Activated effector memory CD4-positive, alpha-beta T cell treated with Interleukin-2 at 50 U/mL for 16 hours (primary cell): Measurements from ENCODE around the gene EBPL.
A peak's percentile ranks its signal among the peaks of the same experiment; 100 is the strongest.
"Not testable (repeated sequence)": the region's sequence is repeated elsewhere in the genome, so short reads cannot be mapped to it uniquely, and the experiment has no call there.

Source experiments
- DNase-seq: peaks from one replicate; pipeline ENCODE4 v3.0.0-alpha.2; 2020

The EBPL gene

DNA sequence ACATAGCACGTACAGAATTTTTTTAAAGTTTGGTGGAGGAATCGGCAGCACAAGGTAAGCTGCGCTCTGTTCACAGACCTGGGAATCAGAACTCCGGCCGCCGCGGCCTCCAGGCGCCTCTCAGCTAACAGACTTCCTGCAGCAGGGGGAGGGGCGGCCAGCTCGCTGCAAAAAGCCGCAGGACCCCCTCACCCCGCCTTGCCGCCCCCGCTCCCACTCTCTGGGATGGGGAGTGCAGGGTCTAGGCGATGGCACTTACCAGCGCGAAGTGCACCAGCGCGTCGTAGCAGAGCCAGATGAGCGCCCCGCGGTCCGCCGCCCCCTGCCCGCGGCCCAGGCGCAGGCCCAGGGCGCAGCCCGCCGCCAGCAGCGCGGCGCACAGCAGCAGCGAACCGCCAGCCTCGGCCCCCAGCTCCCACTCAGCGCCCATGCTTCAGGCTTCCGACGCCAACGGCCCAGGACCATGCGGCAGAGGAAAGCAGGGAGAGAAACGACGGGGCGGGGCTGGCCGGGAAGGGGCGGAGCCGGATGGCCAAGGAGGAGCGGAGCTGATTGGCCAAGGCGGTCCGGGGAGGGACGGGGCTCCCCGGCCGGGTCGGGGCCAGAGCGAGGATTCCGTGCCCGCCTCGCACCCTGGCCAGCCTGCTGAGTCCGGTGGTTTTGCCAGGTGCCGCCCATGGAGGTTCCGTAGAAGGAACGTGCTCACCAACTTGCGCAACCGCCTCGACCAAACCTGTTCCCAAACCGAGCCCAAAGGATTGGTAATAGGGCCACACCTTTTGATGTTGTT lies at the start of gene EBPL:
Gene EBPL (minus strand): TSS at position 492 of the 790 bp plus-strand sequence. CDS start 62 bp downstream, at position 430.
- peak; percentile 77 for DNase-seq

DNA sequence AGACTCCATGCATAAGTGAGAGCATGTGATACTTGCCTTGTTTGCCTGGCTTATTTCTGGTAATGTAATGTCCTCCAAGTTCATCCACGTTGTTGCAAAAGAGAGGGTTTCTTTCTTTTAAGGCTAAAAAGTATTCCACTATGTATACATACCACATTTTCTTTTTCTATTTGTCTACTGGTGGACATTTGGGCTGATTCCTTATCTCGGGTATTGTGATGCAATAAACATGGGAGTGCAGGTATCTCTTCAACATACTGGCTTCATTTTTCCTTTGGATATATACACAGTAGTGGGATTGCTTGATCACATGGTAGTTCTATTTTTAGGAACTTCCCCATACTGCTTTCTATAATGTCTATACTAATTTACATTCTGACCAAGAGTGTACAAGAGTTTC lies 49.6 kb upstream of the EBPL start:
- no peak for DNase-seq

DNA sequence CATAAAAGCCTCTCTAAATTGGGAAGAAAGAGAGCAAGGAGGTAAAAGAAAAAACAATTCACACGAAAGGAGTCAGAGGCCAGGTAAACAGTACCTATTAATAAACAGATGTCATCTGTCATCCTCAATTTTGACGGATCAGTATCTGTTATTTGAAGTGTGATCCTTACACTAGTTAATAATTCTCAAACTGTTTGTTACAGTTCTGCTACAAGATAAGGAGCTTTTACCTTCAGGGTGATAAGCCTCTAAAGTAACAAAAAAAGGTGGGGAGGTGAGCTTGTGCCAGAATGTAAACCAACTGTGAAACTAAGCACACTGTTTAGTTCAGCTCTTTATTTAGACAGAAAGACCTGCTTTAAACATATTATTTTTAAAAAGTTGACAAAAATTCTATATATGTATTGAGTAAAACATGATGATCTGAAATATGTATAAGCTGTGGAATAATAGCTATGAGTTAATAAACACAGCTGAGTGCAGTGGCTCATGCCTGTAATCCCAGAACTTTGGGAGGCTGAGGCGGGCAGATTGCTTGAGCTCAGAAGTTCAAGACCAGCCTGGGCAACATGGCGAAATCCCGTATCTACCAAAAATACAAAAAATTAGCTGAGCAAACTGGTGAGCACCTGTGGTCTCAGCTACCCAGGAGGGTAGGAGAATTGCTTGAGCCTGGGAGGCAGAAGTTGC lies 48.4 kb upstream of the EBPL start:
- DNase-seq, result no peak

DNA sequence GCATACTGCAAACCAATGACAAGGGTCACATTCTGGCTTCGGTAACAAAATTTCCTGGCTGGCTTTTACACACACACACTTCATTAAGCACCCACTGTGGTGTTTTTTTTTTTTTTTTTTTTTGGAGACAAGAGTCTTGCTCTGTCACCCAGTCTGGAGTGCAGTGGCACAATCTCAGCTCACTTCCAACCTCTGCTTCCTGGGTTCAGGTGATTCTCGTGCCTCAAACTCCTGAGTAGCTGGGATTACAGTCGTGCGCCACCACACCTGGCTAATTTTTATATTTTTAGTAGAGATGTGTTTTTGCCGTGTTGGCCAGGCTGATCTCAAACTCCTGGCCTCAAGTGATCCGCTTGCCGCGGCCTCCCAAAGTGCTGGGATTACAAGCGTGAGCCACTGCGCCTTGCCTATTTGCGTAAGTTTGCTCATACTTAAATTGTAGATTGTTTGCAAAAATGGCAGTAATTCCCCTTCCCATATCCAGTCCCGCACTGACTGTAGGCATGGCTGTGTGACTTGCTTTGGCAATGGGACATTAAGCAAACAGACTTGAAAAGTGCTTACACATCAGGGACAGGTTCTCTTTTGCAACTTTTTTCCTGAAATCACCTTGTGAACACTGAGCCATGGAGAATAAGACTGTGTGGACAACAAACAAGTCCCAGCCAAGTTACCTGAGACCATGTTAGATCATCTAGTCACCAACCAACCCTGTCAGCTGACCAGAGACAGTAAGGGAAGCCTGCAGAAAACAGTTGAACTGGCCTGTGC lies 42.1 kb upstream of the EBPL start:
- no peak for DNase-seq

DNA sequence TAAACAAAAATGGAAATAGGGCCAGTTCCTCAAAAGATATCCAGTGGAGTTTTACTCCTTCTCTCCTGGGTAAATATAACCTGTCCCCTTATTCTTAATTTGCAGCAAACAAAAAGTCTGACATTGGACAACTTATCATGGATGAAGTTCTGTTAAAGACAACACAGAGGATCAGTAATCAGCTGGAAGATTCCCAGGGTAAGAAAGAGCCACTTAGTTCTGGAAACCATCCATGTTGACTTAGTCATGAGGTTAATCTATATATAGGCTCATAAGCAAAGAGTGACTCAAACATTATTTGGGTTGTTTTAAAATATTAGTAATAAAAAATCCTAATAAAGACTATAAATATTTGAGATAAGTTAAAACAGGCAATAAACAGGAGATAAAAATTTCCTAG lies 40.5 kb upstream of the EBPL start:
- DNase-seq, result no peak

DNA sequence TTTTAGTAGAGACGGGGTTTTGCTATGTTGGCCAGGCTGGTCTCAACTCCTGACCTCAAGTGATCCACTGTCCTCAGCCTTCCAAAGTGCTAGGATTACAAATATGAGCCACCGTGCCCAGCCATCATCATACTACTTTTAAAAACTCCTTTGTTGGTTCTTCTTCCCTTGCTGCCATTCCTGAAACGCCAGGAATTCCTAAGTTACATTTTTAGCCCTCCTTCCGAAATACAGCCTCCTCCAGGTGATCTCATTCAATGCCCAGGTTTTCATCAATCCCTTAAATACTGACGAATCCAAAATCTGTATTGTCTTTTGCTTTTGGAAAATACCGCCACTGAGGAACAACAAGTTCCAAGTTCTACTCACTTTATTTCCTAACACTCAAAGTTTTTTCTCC lies 25.3 kb upstream of the EBPL start:
- no peak for DNase-seq

DNA sequence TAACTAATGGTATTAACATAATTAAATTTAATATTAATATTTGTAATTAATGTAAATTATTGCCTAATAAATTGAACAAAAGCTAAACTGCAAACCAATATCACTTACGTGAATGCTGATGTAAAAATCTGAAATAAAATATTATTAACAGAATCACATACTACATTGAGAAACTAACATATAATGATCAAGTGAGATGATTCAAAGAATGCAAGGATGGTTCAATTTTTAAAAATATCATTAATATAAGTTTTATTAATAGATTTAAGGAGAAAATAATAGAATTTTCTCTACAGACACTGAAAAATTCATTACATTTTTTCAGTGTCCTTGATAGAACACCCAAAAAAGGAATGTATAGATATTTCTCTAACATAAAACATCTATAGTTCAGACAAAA lies 23.5 kb upstream of the EBPL start:
- no peak for DNase-seq

DNA sequence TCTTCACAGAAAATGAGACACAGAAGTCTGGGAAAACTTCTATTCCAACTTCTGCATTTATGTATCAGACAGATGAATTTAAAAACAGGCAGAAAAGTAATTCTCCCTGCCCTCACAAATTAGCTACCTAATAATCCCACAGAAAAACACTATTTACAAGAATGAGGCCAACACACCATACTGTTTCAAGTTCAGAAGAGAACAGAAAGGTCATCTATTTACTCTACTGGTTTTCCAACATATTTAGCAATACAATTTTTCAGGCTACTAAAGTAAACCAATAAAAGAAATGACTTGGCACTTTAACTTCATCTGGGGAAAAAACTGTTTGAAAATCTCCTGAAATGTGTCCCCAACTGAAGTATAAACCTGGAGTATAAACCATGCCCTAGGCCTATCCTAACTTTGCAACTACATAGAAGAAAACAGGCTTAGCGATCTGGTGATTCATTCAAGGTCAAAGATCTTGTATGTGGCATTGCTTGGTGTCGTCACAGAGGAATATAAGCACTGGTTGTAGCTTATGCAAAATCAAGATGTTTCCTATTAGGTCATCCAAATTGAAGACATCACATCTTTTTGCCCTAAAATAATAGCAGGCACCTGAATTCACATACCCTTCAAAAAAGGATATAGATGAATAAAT lies 20.1 kb upstream of the EBPL start:
- no peak for DNase-seq

DNA sequence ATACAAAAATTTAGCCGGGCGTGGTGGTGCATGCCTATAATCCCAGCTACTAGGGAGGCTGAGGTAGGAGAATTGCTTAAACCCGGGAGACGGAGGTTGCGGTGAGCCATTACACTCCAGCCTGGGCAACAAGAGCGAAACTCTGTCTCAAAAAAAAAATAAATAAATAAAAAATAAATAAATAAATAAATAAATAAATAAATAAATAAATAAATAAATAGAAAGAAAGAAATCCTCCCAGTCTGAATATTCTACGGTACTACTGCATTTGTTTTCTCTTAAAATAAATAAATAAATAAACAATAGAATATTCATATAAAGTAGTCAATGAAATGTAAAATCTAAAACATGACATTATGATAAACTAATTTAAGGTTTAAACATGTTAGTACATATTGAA lies 13.0 kb upstream of the EBPL start:
- not testable (repeated sequence) for DNase-seq

DNA sequence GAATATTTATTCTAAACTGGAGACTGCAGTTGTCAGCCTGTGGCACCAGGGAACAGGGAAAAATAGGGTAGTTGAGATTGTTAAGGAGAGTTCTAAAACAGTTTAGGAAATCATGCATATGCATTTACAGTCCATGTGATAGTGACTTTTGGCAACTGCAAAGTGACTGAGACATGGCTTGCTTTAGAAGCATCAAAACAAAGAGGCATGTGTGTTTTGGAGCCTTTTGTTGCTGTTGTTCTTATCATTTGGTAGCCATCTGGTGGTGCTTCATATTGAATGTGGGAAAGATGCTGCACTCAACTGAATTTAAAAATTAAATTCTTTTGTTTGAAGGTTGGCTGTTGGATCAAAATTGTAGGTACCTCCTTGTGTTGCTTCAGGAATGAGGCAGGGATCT lies 10.2 kb upstream of the EBPL start:
- DNase-seq, result no peak

DNA sequence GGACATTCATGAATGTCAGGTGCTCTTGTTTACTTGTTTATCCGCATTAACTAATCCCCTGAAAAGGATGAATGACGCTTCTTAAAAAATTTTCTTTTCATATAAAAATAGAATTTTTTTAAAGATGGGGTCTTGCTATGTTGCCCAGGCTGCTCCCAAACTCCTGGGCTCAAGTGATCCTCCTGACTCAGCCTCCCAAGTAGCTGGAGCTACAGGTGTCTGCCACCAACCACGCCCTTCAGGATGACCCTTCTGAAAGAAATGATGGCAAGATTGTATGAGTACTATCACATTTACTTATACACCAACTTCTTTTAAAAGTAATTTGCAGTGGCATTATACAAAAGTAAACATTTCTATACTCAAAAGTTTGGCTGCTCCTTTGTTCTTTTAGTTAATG lies 6.2 kb upstream of the EBPL start:
- no peak for DNase-seq

DNA sequence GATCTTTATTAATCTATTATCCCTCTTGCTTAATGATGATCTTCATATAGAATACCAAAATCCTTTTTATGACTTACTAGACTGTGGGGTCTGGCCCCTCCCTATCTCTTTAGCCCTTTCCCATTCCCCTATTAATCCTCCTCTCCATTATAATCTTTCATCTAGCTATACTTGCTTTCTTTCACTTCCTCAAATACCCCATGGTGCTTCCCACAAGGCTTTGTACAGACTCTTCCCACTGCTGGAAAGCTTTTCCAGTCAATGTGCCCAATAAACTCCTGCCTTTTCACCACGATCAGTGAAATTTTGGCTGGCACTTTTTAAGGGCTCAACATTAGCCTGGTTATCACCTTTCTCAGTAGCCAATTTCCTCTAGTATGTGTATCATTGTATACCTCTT lies 3.2 kb upstream of the EBPL start:
- DNase-seq, result no peak

DNA sequence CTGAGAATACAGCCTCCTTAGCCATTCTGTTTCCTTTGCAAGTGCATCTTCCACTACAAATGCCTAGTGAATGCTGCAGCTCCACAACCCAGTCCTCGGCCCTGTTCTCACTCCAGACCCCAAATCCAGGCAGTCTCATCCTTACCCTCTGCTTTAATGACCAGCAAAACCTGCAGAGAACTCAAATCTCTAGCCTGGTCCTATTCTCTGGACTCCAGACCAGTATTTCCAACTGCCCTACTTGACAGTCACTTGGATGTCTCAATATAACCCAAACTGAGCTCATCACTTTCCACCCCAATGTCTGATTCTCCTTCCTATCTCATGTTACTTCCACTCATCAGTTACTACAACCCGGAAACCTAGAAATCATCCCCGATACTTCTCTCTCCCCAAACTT lies 2.6 kb upstream of the EBPL start:
- DNase-seq, result no peak

DNA sequence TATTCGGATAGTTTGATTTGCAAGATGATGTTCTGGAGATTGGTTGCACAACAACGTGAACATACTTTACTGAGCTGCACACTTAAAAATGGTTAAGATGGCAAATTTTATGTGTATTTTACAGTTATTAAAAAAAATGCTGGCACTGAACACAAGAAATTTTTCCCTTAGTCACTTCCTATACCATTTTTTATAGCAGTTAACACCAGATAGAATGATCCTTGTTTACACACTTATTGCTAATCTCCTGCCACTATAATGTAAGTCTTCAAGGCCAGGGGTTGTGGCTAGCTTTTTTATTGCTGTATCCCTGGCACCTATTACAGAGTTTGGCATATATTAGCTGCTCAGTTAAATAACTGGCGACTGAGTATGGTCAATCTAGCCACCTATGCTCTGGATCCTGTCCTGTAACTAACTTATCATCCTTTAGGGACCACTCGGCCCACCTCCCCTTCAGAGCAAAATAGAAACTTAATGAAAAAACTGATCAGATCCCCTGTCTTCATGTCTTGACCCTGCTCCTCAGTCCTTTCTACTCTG lies 2.0 kb upstream of the EBPL start:
- no peak for DNase-seq

DNA sequence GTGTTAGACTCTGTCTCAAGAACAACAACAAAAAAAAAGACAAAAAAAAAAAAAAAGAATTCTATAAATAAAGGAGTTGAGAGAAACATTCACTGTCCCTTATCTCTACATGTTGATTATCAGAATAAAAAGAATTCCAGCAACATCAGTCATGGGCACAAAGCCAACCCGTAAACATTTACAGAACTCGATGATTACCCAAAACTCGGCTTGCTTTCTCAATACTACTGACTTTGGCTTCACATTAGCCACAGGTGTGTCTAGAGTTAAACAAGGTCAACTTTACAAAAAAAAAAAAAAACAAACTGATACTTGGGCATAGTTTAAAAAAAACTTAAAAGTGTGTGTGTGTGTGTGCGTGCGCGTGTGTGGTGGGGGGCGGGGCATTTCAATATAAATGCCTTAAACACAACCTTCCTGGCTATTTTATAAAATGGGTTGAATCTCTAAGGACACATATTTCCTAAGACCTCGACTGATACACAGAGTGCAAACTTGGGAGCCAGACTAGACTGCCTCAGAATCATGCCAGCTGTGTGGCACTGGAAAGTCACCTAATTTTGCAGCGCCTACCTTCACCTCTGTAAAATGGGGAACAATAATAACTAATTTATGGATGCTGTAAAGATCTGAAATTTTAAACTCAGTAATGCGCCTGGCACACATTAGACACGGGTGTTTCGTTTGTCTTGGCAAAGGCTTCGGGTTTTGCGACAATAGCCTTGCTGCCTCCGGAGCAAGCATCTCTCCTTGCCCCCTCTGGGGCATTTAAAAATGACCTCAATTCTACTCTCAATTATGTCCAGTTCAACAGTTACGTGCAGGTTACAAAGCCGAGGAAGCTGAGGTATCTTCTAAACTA lies 922 bp downstream of the EBPL start:
- no peak for DNase-seq

DNA sequence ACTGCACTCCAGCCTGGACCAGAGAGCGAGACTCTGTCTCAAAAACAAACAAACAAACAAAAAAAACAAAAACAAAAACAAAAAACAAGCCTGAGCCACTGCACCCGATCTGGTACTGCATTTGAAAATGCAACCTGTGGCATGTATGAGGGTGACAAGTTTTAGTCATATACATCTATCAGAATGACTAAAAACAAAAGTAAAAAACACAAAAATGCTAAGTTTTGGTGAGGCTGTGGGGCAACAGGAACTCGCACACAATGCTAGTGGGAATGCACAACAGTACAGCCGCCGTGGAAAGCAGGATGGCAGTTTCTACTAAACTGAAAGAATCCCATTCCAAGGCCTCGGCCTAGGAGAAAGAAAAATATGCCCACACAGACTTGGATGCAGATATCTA lies 7.8 kb downstream of the EBPL start:
- no peak for DNase-seq

DNA sequence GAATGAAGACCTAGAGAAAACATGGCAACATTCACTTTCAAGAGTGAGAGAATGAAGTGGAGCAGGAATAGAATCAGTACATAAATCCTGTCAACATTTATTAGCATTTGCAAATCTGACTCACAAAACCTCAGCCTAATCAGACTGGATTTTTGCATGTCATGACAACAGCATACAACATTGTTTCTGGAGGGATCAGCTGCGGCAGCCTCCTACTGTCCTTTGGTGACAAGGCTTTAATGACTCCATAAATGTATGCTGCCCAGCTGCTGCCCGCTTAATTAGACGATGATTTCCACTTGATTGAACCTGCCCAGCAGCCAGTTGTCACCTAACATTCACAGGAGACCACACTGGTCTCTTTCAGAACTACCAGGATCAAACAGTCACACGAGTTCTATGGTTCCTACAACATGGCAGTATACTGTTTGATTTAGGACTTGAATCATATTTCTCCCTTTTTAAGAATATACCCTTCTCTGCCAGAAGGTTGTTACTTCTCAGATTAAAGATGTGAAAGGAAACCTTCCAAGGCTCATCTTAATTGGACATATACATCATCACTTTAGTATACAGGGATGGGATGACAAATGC lies 9.3 kb downstream of the EBPL start:
- no peak for DNase-seq

DNA sequence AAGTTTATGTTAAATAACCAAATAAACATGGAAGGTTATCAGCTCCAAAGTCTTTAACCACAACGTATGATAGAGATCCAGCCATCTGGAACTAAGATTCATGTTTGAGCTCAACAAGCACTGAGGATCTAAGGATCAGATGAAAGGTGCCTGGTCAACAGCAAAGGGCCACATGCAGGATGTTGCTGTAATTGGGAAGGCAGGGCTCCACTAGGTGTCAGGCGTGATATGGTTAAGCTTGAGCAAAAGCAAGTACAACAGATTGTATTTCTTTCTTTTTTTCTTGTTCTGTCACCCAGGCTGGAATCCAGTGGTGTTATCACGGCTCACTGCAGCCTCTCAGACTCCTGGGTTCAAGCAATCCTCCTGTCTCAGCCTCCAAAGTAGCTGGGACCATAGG lies 12.0 kb downstream of the EBPL start:
- no peak for DNase-seq

DNA sequence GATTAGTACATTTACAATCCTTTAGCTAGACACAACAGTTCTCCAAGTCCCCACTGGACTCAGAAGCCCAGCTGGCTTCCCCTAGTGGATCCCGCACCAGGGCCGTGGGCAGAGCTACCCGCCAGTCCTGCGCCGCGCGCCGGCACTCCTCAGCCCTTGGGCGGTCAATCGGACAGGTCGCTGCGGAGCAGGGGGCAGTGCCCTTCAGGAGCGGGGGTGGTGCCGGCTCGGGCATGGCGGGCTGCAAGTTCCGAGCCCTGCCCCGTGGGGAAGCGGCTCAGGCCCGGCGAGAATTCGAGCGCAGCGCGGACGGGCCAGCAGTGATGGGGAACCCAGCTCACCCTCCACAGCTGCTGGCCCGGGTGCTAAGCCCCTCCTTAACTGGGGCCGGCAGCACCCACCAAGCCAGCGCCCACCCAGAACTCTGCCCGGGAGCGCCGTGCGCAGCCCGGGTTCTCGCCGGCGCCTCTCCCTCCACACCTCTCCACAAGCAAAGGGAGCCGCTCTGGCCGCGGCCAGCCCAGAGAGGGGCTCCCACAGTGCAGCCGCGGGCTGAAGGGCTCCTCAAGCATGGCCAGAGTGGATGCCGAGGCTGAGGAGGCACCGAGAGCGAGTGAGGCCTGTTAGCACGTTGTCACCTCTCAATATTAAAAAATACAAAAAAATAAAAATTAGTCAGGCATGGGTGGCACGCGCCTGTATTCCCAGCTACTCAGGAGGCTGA lies 12.9 kb downstream of the EBPL start:
- DNase-seq, result no peak

DNA sequence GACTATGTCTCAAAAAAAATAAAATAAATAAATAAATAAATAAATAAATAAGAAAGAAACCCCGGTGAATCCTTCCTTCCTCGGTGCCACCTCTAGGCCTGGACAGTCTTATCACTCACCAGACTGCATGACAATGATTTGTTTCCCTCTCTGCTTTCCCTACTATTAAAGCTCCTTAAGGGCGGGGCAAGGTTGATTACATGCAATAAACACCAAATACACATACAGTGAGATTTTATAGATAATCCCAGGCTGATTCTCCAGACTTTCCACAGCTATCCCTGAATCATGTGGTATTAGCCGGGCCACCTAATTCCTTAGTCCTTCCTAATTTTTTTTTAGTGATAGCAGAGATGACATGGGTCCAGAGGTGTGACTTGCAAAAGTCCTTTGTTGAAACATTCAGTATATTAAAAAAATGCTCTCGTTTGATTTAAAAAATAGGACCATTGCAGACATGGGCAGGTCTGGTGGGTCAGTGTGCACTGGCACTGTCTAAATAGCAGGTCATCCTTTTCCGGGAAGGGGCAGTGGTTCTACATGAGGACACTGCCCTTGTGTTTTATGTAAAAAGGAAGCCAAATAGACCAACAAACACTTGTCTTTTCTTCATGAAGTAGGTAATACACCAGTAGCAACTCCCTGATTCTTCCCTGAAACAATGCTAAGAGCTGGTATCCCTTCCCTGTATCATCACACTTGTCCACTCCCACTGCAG lies 14.5 kb downstream of the EBPL start:
- DNase-seq, result no peak
